B cell (primary cell): ENCODE measurements around the gene ACSBG1. TPM values are rescaled to one million over a fixed set of nuclear protein-coding genes. Genes with fewer than 3 reads are reported as not detected.

Experiments used
- ATAC-seq: fragments of 200-7000 bp; cut with Tn5 transposase; one replicate; pipeline ENCODE4 v1.10.0; 2021; ENCODE audit warnings: low read depth, mild to moderate bottlenecking, moderate number of reproducible peaks, moderate library complexity
- CTCF ChIA-PET: fragments of 350-600 bp; sonication (Branson Sonifier 250); formaldehyde crosslinking; loops from one replicate; lab custom pipeline; 2021; ENCODE audit warnings: antibody characterized with exemption, inconsistent platforms; lab: Charles Lee
- POLR2A ChIA-PET: fragments of 350-600 bp; sonication (Branson Sonifier 250); formaldehyde crosslinking; loops from one replicate; lab custom pipeline; 2021; ENCODE audit warnings: antibody characterized with exemption; lab: Charles Lee
- DNase-seq: peaks from one replicate; pipeline ENCODE4 v3.0.0; 2013
- H2AFZ ChIP-seq: 2 replicates; pipeline ENCODE4 v1.6.1; 2012; ENCODE audit warnings: mild to moderate bottlenecking, low read depth, low read length; ENCODE audit not compliant: insufficient read depth, poor library complexity, severe bottlenecking
- H3K27ac ChIP-seq, 2 donors: 1 replicate in 1 of 2; 2 replicates in 1 of 2; pipeline ENCODE4 v1.5.1; 2012 to 2013; ENCODE audit warnings: low read length in 2 of 2, mild to moderate bottlenecking in 2 of 2, moderate library complexity in 1 of 2
- H3K27me3 ChIP-seq, 4 experiments: fragments of 200-600 bp in 1 of 4; sonication (generic) in 1 of 4; replicated peaks in 1 of 4; 1 replicate in 2 of 4; 2 replicates in 2 of 4; pipeline versions ENCODE4 v1.6.1 to v1.7.0; 2013 to 2016; ENCODE audit warnings: low read length in 3 of 4, mild to moderate bottlenecking in 2 of 4, mixed read lengths in 1 of 4, moderate library complexity in 1 of 4; ENCODE audit not compliant: insufficient read depth in 4 of 4, control insufficient read depth in 3 of 4; ENCODE audit errors: control extremely low read depth in 1 of 4
- H3K36me3 ChIP-seq, 2 experiments: replicated peaks in 1 of 2; 1 replicate in 1 of 2; 2 replicates in 1 of 2; pipeline versions ENCODE4 v1.6.1 to v1.7.1; 2013; ENCODE audit warnings: low read length in 1 of 2; ENCODE audit not compliant: insufficient read depth in 2 of 2, control insufficient read depth in 1 of 2; ENCODE audit errors: control extremely low read depth in 1 of 2, extremely low read depth in 1 of 2
- H3K4me1 ChIP-seq, 2 donors: fragments of 200-600 bp in 1 of 2; sonication (generic) in 1 of 2; 1 replicate in 1 of 2; 2 replicates in 1 of 2; pipeline versions ENCODE4 v1.5.1 to v1.6.1; 2013 to 2017; ENCODE audit warnings: low read length in 2 of 2; ENCODE audit not compliant: control insufficient read depth in 2 of 2, insufficient read depth in 2 of 2
- H3K4me2 ChIP-seq: replicated peaks from 2 replicates; pipeline ENCODE3; 2012; ENCODE audit warnings: mild to moderate bottlenecking, low read depth, low read length; ENCODE audit not compliant: poor library complexity, severe bottlenecking
- H3K4me3 ChIP-seq, 5 experiments: fragments of 200-600 bp in 1 of 5; sonication (generic) in 1 of 5; 1 replicate in 3 of 5; 2 replicates in 2 of 5; pipeline versions ENCODE4 v1.5.1 to v1.7.0; 2011 to 2016; ENCODE audit warnings: low read length in 4 of 5, mild to moderate bottlenecking in 4 of 5, low read depth in 2 of 5, control low read depth in 1 of 5, moderate library complexity in 1 of 5; ENCODE audit not compliant: insufficient read depth in 1 of 5; ENCODE audit errors: control extremely low read depth in 1 of 5, extremely low read depth in 1 of 5
- H3K79me2 ChIP-seq: fragments of 200-600 bp; sonication (generic); one replicate; pipeline ENCODE4 v1.6.0; 2016; ENCODE audit warnings: low read length; ENCODE audit not compliant: control insufficient read depth, insufficient read depth
- H3K9ac ChIP-seq: fragments of 200-600 bp; sonication (generic); 2 replicates; pipeline ENCODE4 v1.6.1; 2017; ENCODE audit warnings: mild to moderate bottlenecking, low read length, moderate library complexity
- H3K9me3 ChIP-seq, 3 donors: one replicate each; pipeline versions ENCODE4 v1.6.1 to v1.7.1; 2013; ENCODE audit warnings: low read length in 2 of 3; ENCODE audit not compliant: control insufficient read depth in 2 of 3, insufficient read depth in 1 of 3; ENCODE audit errors: control extremely low read depth in 1 of 3
- H4K20me1 ChIP-seq: 2 replicates; pipeline ENCODE4 v1.6.0; 2012; ENCODE audit warnings: mild to moderate bottlenecking, low read length; ENCODE audit not compliant: insufficient read depth, control insufficient read depth, poor library complexity, severe bottlenecking
- H3K27ac Mint-ChIP-seq: one replicate; pipeline ENCODE4 v1.8.0; 2021; ENCODE audit warnings: mixed read lengths
- H3K27me3 Mint-ChIP-seq: one replicate; pipeline ENCODE4 v1.8.0; 2021; ENCODE audit warnings: mixed read lengths
- H3K4me1 Mint-ChIP-seq: one replicate; pipeline ENCODE4 v1.8.0; 2021; ENCODE audit warnings: mixed read lengths
- H3K4me3 Mint-ChIP-seq: one replicate; pipeline ENCODE4 v1.8.0; 2021; ENCODE audit warnings: mixed read lengths
- H3K9me3 Mint-ChIP-seq: one replicate; pipeline ENCODE4 v1.8.0; 2022; ENCODE audit warnings: mixed read lengths; ENCODE audit not compliant: insufficient read depth
- CTCF ChIP-seq: fragments of 200-600 bp; IDR thresholded peaks from one replicate; pipeline ENCODE4 v1.8.0; 2022; ENCODE audit warnings: antibody characterized with exemption, mild to moderate bottlenecking
- EZH2 ChIP-seq: IDR thresholded peaks from 2 replicates; pipeline ENCODE4 v1.6.1; 2012; ENCODE audit warnings: borderline replicate concordance, low read depth, mild to moderate bottlenecking, moderate library complexity, low read length; ENCODE audit not compliant: insufficient read depth, poor library complexity, severe bottlenecking
- WGBS: methylation state at CpG from one replicate; pipeline ENCODE4 v1.1.5; 2013; ENCODE audit warnings: missing lambda C conversion rate; ENCODE audit not compliant: insufficient coverage; 5-methylcytosine and 5-hydroxymethylcytosine counted together
- intact Hi-C: fragments of 100-400 bp; cut with micrococcal nuclease; formaldehyde crosslinking; loops from one replicate; pipeline ENCODE4 v1.10.0; 2022
- polyA minus RNA-seq: library from RNA; depleted of rRNA, polyadenylated mRNA; stranded (reverse); fragments of >200 nt; gene quantifications from 2 replicates; pipeline ENCODE4 v1.2.3, GENCODE V29; 2012
- polyA plus RNA-seq: library from polyadenylated mRNA; depleted of rRNA; stranded (reverse); fragments of >200 nt; gene quantifications from 2 replicates; pipeline ENCODE4 v1.2.3, GENCODE V29; 2012
- total RNA-seq, 2 donors: library from RNA; stranded (reverse); fragments of 120-200 nt in 1 of 2; gene quantifications; 1 replicate in 1 of 2; 2 replicates in 1 of 2; pipeline versions ENCODE4 v1.2.3 to v1.2.4, GENCODE V29; 2013 to 2022

ACSBG1 gene
- total RNA-seq (0.07 TPM in 1 of 2 replicates, not detected in the other), polyA plus RNA-seq (0.03 and 0.10 TPM in 2 replicates), polyA minus RNA-seq (0.09 and 0.50 TPM in 2 replicates)
- 0.35 TPM for total RNA-seq (2013)

- no peaks in the 10 kb centered on the region for H3K9me3 Mint-ChIP-seq
- Histone ChIP-seq H3K9me3 (no peaks in the 10 kb centered on the region), H3K27ac (no peak within 1 kb of the TSS), H3K9ac (no peak within 1 kb of the TSS), H3K27me3 (peaks cover 0 to 3% (median 0%) of the 10 kb centered on the region in 4 experiments), H3K4me2 (no peak within 1 kb of the TSS), H3K4me3 (no peak within 1 kb of the TSS), H3K36me3 (no peaks in the 10 kb centered on the region), H2AFZ (no peak within 1 kb of the TSS), H3K79me2 (no peaks in the 10 kb centered on the region), H4K20me1 (no peaks in the 10 kb centered on the region), H3K4me1 (no peaks in the 10 kb centered on the region)
- no peak for DNase-seq
- H3K27ac Mint-ChIP-seq: no peak within 1 kb of the TSS
- no peak for TF ChIP-seq CTCF
- no peak within 1 kb of the TSS for H3K4me3 Mint-ChIP-seq
- peaks cover 11% of the 10 kb centered on the region for H3K27me3 Mint-ChIP-seq
- ATAC-seq: no peak
- H3K4me1 Mint-ChIP-seq: no peaks in the 10 kb centered on the region
- WGBS: 76% methylated on average over 5 of the region's 6 CpGs
- ChIA-PET CTCF (no interaction called here), POLR2A (no interaction called here)
- intact Hi-C loops: no loop called here
Observed at GRCh38 chr15:78234515-78235040, at the start of gene ACSBG1. TSS of gene ACSBG1 (minus strand) at chr15:78234565. CDS start at chr15:78234501, 64 bp downstream.

GRCh38 chr15:78282324-78282723 lies 48.0 kb upstream of the ACSBG1 start:
- no peak overlapping the region for H3K27ac Mint-ChIP-seq
- POLR2A ChIA-PET: no interaction called here

More at GRCh38 chr15:78282324-78282723, 48.0 kb upstream of the ACSBG1 start:
- Histone ChIP-seq H2AFZ (no peak overlapping the region), H3K36me3 (peaks cover 4 to 56% of the 10 kb centered on the region in 2 experiments), H3K4me3 (no peak overlapping the region), H3K4me2 (no peak overlapping the region), H3K9ac (no peak overlapping the region), H3K27ac (no peak overlapping the region), H3K9me3 (no peaks in the 10 kb centered on the region), H3K27me3 (no peaks in the 10 kb centered on the region), H3K79me2 (no peaks in the 10 kb centered on the region), H4K20me1 (no peaks in the 10 kb centered on the region), H3K4me1 (no peaks in the 10 kb centered on the region)
- CTCF ChIA-PET: no interaction called here
- intact Hi-C loops: no loop called here
- no peak overlapping the region for H3K4me3 Mint-ChIP-seq
- no peaks in the 10 kb centered on the region for H3K4me1 Mint-ChIP-seq
- no peak for ATAC-seq
- no peaks in the 10 kb centered on the region for H3K9me3 Mint-ChIP-seq
- no peak for DNase-seq
- no peak for TF ChIP-seq CTCF
- no peak for TF ChIP-seq EZH2
- WGBS: 100% methylated on average over 1 of the region's 2 CpGs
- no peaks in the 10 kb centered on the region for H3K27me3 Mint-ChIP-seq
